Stimulated activated CD8-positive, alpha-beta memory T cell treated with anti-CD3 and anti-CD28 coated beads, Interleukin-15, amount 100 ng/mL, for 24 hours (primary cell): Measurements from ENCODE around the gene PLA2G4A.

Experiments
- DNase-seq: peaks from one replicate; pipeline ENCODE4 v3.0.0-alpha.2; 2020; ENCODE audit warnings: low read depth

The PLA2G4A gene

GRCh38 chr1:186828611-186829454, at the start of gene PLA2G4A:
Gene PLA2G4A, plus strand, starts transcription at chr1:186828949. Its CDS starts 25,406 bp downstream, at chr1:186854355.
- DNase-seq: no peak

GRCh38 chr1:186780076-186780475, 48.7 kb upstream of the PLA2G4A start:
- no peak for DNase-seq

- no peak for DNase-seq
These were observed 47.0 kb upstream of the PLA2G4A start for GRCh38 chr1:186781730-186782129.

GRCh38 chr1:186782791-186783190, 46.0 kb upstream of the PLA2G4A start:
- no peak for DNase-seq

GRCh38 chr1:186783193-186783592, 45.6 kb upstream of the PLA2G4A start:
- no peak for DNase-seq

GRCh38 chr1:186785503-186785902, 43.2 kb upstream of the PLA2G4A start:
- no peak for DNase-seq

GRCh38 chr1:186790101-186790500, 38.6 kb upstream of the PLA2G4A start:
- DNase-seq: no peak

GRCh38 chr1:186792870-186793581, 35.7 kb upstream of the PLA2G4A start:
- no peak for DNase-seq

- no peak for DNase-seq
These were observed 35.2 kb upstream of the PLA2G4A start for GRCh38 chr1:186793582-186793927.

- DNase-seq: no peak
These were observed 29.6 kb upstream of the PLA2G4A start for GRCh38 chr1:186798960-186799688.

- no peak for DNase-seq
These were observed 29.1 kb upstream of the PLA2G4A start for GRCh38 chr1:186799689-186800054.

- no peak for DNase-seq
These were observed 26.4 kb upstream of the PLA2G4A start for GRCh38 chr1:186802388-186802787.

- DNase-seq: no peak
These were observed 24.1 kb upstream of the PLA2G4A start for GRCh38 chr1:186804679-186805078.

GRCh38 chr1:186806477-186806876, 22.3 kb upstream of the PLA2G4A start:
- no peak for DNase-seq

GRCh38 chr1:186807163-186807562, 21.6 kb upstream of the PLA2G4A start:
- no peak for DNase-seq

GRCh38 chr1:186811892-186812291, 16.9 kb upstream of the PLA2G4A start:
- no peak for DNase-seq

GRCh38 chr1:186812570-186812969, 16.2 kb upstream of the PLA2G4A start:
- DNase-seq: no peak

- no peak for DNase-seq
These were observed 15.3 kb upstream of the PLA2G4A start for GRCh38 chr1:186813420-186813819.

- DNase-seq: no peak
These were observed 9.6 kb upstream of the PLA2G4A start for GRCh38 chr1:186819126-186819525.

- DNase-seq: no peak
These were observed 9.2 kb upstream of the PLA2G4A start for GRCh38 chr1:186819563-186819962.

- no peak for DNase-seq
These were observed 1.2 kb downstream of the PLA2G4A start for GRCh38 chr1:186829686-186830587.

GRCh38 chr1:186831168-186831567, 2.4 kb downstream of the PLA2G4A start:
- DNase-seq: no peak
